HepG2 (cell line): Measurements from ENCODE around the gene FBF1. TPM values are rescaled to one million over a fixed set of nuclear protein-coding genes. Genes with fewer than 3 reads are reported as not detected.

Source experiments
- ERF ChIP-seq: IDR thresholded peaks from 2 replicates; pipeline ENCODE4 v1.6.1; 2018; ENCODE audit warnings: missing biosample characterization, missing genetic modification reagents
- FOXJ3 ChIP-seq: sonication (generic); formaldehyde crosslinking; IDR thresholded peaks from 2 replicates; pipeline ENCODE4 v1.4.0; 2020; ENCODE audit warnings: missing genetic modification reagents, mild to moderate bottlenecking, borderline replicate concordance
- GATAD2A ChIP-seq: IDR thresholded peaks from 2 replicates; pipeline ENCODE4 v1.6.1; 2016
- RBM39 ChIP-seq: fragments of 200-400 bp; formaldehyde crosslinking; IDR thresholded peaks from one replicate; pipeline ENCODE4 v1.6.1; 2018; ENCODE audit warnings: antibody characterized with exemption, mild to moderate bottlenecking, low read depth, low read length; ENCODE audit not compliant: poor library complexity, severe bottlenecking
- RELA ChIP-seq: sonication (generic); formaldehyde crosslinking; IDR thresholded peaks from 2 replicates; pipeline ENCODE4 v1.4.0; 2020; ENCODE audit warnings: missing genetic modification reagents
- SCMH1 ChIP-seq: sonication (generic); formaldehyde crosslinking; IDR thresholded peaks from 2 replicates; pipeline ENCODE4 v1.9.0; 2021; ENCODE audit warnings: missing genetic modification reagents, mild to moderate bottlenecking, borderline replicate concordance
- SIX4 ChIP-seq: sonication (generic); formaldehyde crosslinking; IDR thresholded peaks from 2 replicates; pipeline ENCODE4 v1.4.0; 2020; ENCODE audit warnings: missing genetic modification reagents
- STAT5B ChIP-seq: sonication (generic); formaldehyde crosslinking; IDR thresholded peaks from 2 replicates; pipeline ENCODE4 v1.4.0; 2020; ENCODE audit warnings: missing genetic modification reagents
- ZNF274 ChIP-seq: sonication (generic); formaldehyde crosslinking; IDR thresholded peaks from 2 replicates; pipeline ENCODE4 v1.5.1; 2020; ENCODE audit warnings: mild to moderate bottlenecking, missing genetic modification reagents
- ZNF326 ChIP-seq: sonication (generic); formaldehyde crosslinking; IDR thresholded peaks from 2 replicates; pipeline ENCODE4 v1.4.0; 2020; ENCODE audit warnings: missing genetic modification reagents, borderline replicate concordance
- ZNF34 ChIP-seq: sonication (generic); formaldehyde crosslinking; IDR thresholded peaks from 2 replicates; pipeline ENCODE4 v1.4.0; 2020; ENCODE audit warnings: mild to moderate bottlenecking, missing genetic modification reagents, borderline replicate concordance
- ZNF776 ChIP-seq: sonication (generic); formaldehyde crosslinking; IDR thresholded peaks from 2 replicates; pipeline ENCODE4 v1.4.0; 2020; ENCODE audit warnings: mild to moderate bottlenecking, missing genetic modification reagents
- ZNF790 ChIP-seq: sonication (generic); formaldehyde crosslinking; IDR thresholded peaks from 2 replicates; pipeline ENCODE4 v1.8.0; 2022; ENCODE audit warnings: missing genetic modification reagents, mild to moderate bottlenecking, borderline replicate concordance
- polyA plus RNA-seq, 8 experiments: library from polyadenylated mRNA; depleted of rRNA in 3 of 8; stranded (reverse) in 7 of 8; unstranded in 1 of 8; fragments of >200 nt; fragmentation: Illumina TruSeq in 4 of 8; extraction: Trizol in 4 of 8; gene quantifications; 2 replicates each; pipeline versions ENCODE4 v1.2.1 to v1.2.3, GENCODE V29; 2011 to 2016; ENCODE audit warnings: low read depth in 4 of 8, missing spikeins in 1 of 8, mixed read lengths in 1 of 8; ENCODE audit not compliant: insufficient read depth in 1 of 8
- total RNA-seq, 5 experiments: library from RNA; depleted of rRNA; stranded (reverse); fragments of >200 nt; fragmentation: Illumina TruSeq; extraction: Trizol; gene quantifications; 2 replicates each; pipeline ENCODE4 v1.2.3, GENCODE V29; 2016; ENCODE audit warnings: low read depth in 1 of 5
- TF ChIP-seq, protein P1 (sequence below): sonication (generic); formaldehyde crosslinking; IDR thresholded peaks from 2 replicates; pipeline ENCODE4 v1.4.0; 2020; ENCODE audit warnings: missing genetic modification reagents
- TF ChIP-seq, protein P2 (sequence below): fragments of 450-650 bp; IDR thresholded peaks from 2 replicates; pipeline ENCODE4 v1.6.1; 2017
- TF ChIP-seq, protein P3 (sequence below): sonication (generic); formaldehyde crosslinking; IDR thresholded peaks from 2 replicates; pipeline ENCODE4 v1.4.0; 2020; ENCODE audit warnings: missing genetic modification reagents
- TF ChIP-seq, protein P4 (sequence below): sonication (generic); formaldehyde crosslinking; IDR thresholded peaks from 2 replicates; pipeline ENCODE4 v1.9.0; 2021; ENCODE audit warnings: missing genetic modification reagents, borderline replicate concordance
- TF ChIP-seq, protein P5 (sequence below): sonication (generic); formaldehyde crosslinking; IDR thresholded peaks from 2 replicates; pipeline ENCODE4 v1.4.0; 2020; ENCODE audit warnings: mild to moderate bottlenecking, missing genetic modification reagents
- TF ChIP-seq, protein P6 (sequence below): sonication (generic); formaldehyde crosslinking; IDR thresholded peaks from 2 replicates; pipeline ENCODE4 v1.4.0; 2020; ENCODE audit warnings: mild to moderate bottlenecking, missing genetic modification reagents

The FBF1 gene
- total and polyA plus RNA-seq, 2 of the 13 experiments (the other 11 are each of a cell fraction or from before 2014, with no cell fraction given), result 2.4 to 8.1 TPM

DNA sequence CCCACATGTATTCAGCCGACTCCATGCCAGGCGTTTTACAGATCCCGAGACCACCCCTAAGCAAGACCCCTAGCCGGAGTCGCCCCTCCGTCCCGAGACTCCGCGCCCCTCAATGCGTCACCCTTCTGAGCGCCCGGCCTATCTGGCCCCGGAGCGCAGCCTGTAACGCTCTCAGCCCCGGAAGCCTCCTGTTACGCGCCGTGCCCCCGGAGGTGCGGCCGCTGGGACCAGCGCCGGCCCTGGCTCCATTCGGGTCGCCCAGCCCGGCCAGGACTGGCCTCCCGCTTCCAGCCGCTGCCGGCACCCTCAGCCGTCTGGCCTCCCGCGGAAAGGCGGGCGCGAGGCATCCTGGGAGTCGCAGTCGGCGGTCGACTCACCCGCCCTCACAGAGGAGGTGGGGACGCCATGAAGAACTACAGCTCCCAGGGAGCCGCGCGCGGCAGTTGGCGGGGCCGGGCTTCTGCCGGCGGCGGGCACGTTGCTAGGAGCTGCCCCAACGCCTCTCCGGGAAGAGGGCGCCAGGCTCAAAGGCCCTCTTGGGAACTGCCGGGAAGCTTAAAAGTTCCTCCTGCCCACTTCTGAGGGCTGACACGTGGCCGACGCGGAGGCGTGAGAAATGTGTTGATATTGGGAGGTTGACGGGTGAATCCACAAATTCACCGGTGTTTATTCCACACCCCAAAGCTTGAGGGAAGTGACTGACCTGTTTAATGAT, at the start of gene FBF1 (continued):
- TF ChIP-seq, protein P1, sequence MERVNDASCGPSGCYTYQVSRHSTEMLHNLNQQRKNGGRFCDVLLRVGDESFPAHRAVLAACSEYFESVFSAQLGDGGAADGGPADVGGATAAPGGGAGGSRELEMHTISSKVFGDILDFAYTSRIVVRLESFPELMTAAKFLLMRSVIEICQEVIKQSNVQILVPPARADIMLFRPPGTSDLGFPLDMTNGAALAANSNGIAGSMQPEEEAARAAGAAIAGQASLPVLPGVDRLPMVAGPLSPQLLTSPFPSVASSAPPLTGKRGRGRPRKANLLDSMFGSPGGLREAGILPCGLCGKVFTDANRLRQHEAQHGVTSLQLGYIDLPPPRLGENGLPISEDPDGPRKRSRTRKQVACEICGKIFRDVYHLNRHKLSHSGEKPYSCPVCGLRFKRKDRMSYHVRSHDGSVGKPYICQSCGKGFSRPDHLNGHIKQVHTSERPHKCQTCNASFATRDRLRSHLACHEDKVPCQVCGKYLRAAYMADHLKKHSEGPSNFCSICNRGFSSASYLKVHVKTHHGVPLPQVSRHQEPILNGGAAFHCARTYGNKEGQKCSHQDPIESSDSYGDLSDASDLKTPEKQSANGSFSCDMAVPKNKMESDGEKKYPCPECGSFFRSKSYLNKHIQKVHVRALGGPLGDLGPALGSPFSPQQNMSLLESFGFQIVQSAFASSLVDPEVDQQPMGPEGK (CRISPR knock-in tag), result peak; percentile 81
- TF ChIP-seq, protein P2, sequence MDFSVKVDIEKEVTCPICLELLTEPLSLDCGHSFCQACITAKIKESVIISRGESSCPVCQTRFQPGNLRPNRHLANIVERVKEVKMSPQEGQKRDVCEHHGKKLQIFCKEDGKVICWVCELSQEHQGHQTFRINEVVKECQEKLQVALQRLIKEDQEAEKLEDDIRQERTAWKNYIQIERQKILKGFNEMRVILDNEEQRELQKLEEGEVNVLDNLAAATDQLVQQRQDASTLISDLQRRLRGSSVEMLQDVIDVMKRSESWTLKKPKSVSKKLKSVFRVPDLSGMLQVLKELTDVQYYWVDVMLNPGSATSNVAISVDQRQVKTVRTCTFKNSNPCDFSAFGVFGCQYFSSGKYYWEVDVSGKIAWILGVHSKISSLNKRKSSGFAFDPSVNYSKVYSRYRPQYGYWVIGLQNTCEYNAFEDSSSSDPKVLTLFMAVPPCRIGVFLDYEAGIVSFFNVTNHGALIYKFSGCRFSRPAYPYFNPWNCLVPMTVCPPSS, result no peak
- TF ChIP-seq SIX4 (no peak; the same call in 1 of the 2 replicates), STAT5B (CRISPR knock-in tag) (peak; percentile 89; the same call in 1 of the 2 replicates), RBM39 (peak; percentile 95), ZNF274 (CRISPR knock-in tag) (peak; percentile 90), ZNF790 (CRISPR knock-in tag) (peak; percentile 78; the same call in 1 of the 2 replicates), ERF (CRISPR knock-in tag) (peak; percentile 98), ZNF776 (CRISPR knock-in tag) (peak; percentile 96), ZNF326 (CRISPR knock-in tag) (peak; percentile 95), FOXJ3 (CRISPR knock-in tag) (peak; percentile 46), GATAD2A (peak; percentile 59), RELA (CRISPR knock-in tag) (peak; percentile 91; the same call in 1 of the 2 replicates), ZNF34 (peak; percentile 76; the same call in 1 of the 2 replicates), SCMH1 (no peak)
- TF ChIP-seq, protein P3, sequence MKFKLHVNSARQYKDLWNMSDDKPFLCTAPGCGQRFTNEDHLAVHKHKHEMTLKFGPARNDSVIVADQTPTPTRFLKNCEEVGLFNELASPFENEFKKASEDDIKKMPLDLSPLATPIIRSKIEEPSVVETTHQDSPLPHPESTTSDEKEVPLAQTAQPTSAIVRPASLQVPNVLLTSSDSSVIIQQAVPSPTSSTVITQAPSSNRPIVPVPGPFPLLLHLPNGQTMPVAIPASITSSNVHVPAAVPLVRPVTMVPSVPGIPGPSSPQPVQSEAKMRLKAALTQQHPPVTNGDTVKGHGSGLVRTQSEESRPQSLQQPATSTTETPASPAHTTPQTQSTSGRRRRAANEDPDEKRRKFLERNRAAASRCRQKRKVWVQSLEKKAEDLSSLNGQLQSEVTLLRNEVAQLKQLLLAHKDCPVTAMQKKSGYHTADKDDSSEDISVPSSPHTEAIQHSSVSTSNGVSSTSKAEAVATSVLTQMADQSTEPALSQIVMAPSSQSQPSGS (CRISPR knock-in tag), result peak; percentile 88
- TF ChIP-seq, protein P4, sequence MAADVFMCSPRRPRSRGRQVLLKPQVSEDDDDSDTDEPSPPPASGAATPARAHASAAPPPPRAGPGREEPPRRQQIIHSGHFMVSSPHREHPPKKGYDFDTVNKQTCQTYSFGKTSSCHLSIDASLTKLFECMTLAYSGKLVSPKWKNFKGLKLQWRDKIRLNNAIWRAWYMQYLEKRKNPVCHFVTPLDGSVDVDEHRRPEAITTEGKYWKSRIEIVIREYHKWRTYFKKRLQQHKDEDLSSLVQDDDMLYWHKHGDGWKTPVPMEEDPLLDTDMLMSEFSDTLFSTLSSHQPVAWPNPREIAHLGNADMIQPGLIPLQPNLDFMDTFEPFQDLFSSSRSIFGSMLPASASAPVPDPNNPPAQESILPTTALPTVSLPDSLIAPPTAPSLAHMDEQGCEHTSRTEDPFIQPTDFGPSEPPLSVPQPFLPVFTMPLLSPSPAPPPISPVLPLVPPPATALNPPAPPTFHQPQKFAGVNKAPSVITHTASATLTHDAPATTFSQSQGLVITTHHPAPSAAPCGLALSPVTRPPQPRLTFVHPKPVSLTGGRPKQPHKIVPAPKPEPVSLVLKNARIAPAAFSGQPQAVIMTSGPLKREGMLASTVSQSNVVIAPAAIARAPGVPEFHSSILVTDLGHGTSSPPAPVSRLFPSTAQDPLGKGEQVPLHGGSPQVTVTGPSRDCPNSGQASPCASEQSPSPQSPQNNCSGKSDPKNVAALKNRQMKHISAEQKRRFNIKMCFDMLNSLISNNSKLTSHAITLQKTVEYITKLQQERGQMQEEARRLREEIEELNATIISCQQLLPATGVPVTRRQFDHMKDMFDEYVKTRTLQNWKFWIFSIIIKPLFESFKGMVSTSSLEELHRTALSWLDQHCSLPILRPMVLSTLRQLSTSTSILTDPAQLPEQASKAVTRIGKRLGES, result no peak; the same call in 1 of the 2 replicates
- TF ChIP-seq, protein P5, sequence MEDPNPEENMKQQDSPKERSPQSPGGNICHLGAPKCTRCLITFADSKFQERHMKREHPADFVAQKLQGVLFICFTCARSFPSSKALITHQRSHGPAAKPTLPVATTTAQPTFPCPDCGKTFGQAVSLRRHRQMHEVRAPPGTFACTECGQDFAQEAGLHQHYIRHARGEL, result peak; percentile 97
- TF ChIP-seq, protein P6, sequence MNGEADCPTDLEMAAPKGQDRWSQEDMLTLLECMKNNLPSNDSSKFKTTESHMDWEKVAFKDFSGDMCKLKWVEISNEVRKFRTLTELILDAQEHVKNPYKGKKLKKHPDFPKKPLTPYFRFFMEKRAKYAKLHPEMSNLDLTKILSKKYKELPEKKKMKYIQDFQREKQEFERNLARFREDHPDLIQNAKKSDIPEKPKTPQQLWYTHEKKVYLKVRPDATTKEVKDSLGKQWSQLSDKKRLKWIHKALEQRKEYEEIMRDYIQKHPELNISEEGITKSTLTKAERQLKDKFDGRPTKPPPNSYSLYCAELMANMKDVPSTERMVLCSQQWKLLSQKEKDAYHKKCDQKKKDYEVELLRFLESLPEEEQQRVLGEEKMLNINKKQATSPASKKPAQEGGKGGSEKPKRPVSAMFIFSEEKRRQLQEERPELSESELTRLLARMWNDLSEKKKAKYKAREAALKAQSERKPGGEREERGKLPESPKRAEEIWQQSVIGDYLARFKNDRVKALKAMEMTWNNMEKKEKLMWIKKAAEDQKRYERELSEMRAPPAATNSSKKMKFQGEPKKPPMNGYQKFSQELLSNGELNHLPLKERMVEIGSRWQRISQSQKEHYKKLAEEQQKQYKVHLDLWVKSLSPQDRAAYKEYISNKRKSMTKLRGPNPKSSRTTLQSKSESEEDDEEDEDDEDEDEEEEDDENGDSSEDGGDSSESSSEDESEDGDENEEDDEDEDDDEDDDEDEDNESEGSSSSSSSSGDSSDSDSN (CRISPR knock-in tag), result peak; percentile 91
